Kidney (tissue), 14 donors: ENCODE measurements around the gene DACT2. TPM values are rescaled to one million over a fixed set of nuclear protein-coding genes. Genes with fewer than 3 reads are reported as not detected.
"Not testable (repeated sequence)": the region's sequence is repeated elsewhere in the genome, so short reads cannot be mapped to it uniquely, and the experiment has no call there.

Source experiments
- DNase-seq, 5 donors: peaks; one replicate each; pipeline ENCODE4 v3.0.0-alpha.2; 2013 to 2020
- FAIRE-seq: peaks from 2 replicates; lab custom pipeline; 2012; peaks lifted over from hg19 to GRCh38; lab: Jason Lieb, UNC
- H3K27ac ChIP-seq, 2 donors: one replicate each; pipeline ENCODE4 v1.7.0; 2013; ENCODE audit warnings: low read depth in 2 of 2, low read length in 2 of 2, inconsistent platforms in 1 of 2
- H3K27me3 ChIP-seq: one replicate; pipeline ENCODE4 v1.7.1; 2013; ENCODE audit warnings: low read length, inconsistent platforms; ENCODE audit not compliant: control insufficient read depth, insufficient read depth
- H3K36me3 ChIP-seq, 3 donors: one replicate each; pipeline versions ENCODE4 v1.7.0 to v1.7.1; 2013; ENCODE audit warnings: low read length in 3 of 3, control low read depth in 1 of 3, inconsistent platforms in 1 of 3; ENCODE audit not compliant: insufficient read depth in 3 of 3, control insufficient read depth in 2 of 3
- H3K4me1 ChIP-seq, 3 donors: one replicate each; pipeline versions ENCODE4 v1.7.0 to v1.7.1; 2013; ENCODE audit warnings: low read length in 3 of 3, inconsistent platforms in 1 of 3, low read depth in 1 of 3; ENCODE audit not compliant: control insufficient read depth in 2 of 3, insufficient read depth in 2 of 3
- H3K4me3 ChIP-seq, 3 donors: one replicate each; pipeline versions ENCODE4 v1.7.0 to v1.8.1; 2013; ENCODE audit warnings: low read length in 3 of 3, control low read depth in 1 of 3, inconsistent platforms in 1 of 3
- H3K9ac ChIP-seq, 3 donors: one replicate each; pipeline versions ENCODE4 v1.7.0 to v1.7.1; 2013; ENCODE audit warnings: low read length in 3 of 3, control low read depth in 1 of 3, inconsistent platforms in 1 of 3
- H3K9me3 ChIP-seq, 3 donors: one replicate each; pipeline versions ENCODE4 v1.7.0 to v1.7.1; 2013; ENCODE audit warnings: low read length in 3 of 3, control low read depth in 1 of 3, inconsistent platforms in 1 of 3; ENCODE audit not compliant: control insufficient read depth in 2 of 3, insufficient read depth in 1 of 3
- intact Hi-C: fragments of 100-400 bp; cut with DNase I; formaldehyde crosslinking; loops from one replicate; pipeline ENCODE4 v1.11.1; 2022
- polyA plus RNA-seq: library from polyadenylated mRNA; stranded (reverse); fragments of 350-450 nt; fragmentation: Illumina TruSeq; extraction: RNeasy Lipid Tissue Mini Kit (QIAGEN cat#74804); gene quantifications from one replicate; pipeline ENCODE4 v1.2.3, GENCODE V29; 2014; ENCODE audit warnings: low read depth, low replicate concordance; ENCODE audit not compliant: insufficient read depth
- total RNA-seq: library from RNA; stranded (reverse); fragmentation: NEBNext Ultra II Directional; extraction: Animal tissue kit (Norgen Biotek cat#: 25700); gene quantifications from one replicate; pipeline ENCODE4 v1.2.1, GENCODE V29; 2021
- TF ChIP-seq, protein P1 (sequence below): IDR thresholded peaks from 3 replicates; pipeline ENCODE4 v1.5.1; 2012; ENCODE audit warnings: mild to moderate bottlenecking, moderate library complexity, borderline replicate concordance; ENCODE audit not compliant: insufficient read depth; ENCODE audit errors: extremely low read depth
- donor health status: control.
- donor health status: control.
- donor health status: control.
- donor health status: control.
- donor health status: control.
- donor health status: DM: yes; HTN: yes; CAD: no.
- donor health status: Normal renal cell carcinoma (clear cell type).

DACT2 gene
- total and polyA plus RNA-seq, 2 donors from 2014 or later = 4.8 to 5.0 TPM

DNA sequence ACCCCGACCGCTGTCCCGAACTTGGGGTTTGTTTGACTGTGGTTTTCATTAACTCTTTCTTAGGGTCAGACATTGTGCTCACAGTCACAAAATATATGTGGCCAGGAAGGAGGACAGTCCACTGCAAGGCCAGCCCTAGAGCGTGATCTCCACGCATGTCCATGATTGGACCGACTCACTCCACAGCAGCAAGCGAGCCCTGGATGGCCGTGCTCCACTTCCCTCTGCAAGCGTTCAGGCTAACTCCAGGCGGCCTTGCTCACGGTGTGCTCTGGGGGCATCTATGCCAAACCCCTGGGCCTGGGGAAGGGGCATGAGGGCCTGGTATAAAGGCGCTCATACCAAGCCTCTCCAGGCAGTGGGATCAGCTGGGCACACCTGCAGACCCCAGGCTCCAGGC lies 5.6 kb downstream of the DACT2 start:
- Histone ChIP-seq H3K27me3 (no peaks in the 10 kb centered on the region), H3K9me3 (no peaks in the 10 kb centered on the region), H3K9ac (no peak overlapping the region), H3K36me3 (peaks cover 0 to 2% (median 0%) of the 10 kb centered on the region in 3 donors), H3K4me3 (peak overlapping the region in 1 of 3 donors; percentile 49), H3K27ac (peak overlapping the region; percentile 30 to 61), H3K4me1 (peaks cover 16 to 18% (median 17%) of the 10 kb centered on the region in 3 donors)
- FAIRE-seq (no peak), DNase-seq (no peak)
- intact Hi-C loops = no loop called here
- TF ChIP-seq, protein P1, sequence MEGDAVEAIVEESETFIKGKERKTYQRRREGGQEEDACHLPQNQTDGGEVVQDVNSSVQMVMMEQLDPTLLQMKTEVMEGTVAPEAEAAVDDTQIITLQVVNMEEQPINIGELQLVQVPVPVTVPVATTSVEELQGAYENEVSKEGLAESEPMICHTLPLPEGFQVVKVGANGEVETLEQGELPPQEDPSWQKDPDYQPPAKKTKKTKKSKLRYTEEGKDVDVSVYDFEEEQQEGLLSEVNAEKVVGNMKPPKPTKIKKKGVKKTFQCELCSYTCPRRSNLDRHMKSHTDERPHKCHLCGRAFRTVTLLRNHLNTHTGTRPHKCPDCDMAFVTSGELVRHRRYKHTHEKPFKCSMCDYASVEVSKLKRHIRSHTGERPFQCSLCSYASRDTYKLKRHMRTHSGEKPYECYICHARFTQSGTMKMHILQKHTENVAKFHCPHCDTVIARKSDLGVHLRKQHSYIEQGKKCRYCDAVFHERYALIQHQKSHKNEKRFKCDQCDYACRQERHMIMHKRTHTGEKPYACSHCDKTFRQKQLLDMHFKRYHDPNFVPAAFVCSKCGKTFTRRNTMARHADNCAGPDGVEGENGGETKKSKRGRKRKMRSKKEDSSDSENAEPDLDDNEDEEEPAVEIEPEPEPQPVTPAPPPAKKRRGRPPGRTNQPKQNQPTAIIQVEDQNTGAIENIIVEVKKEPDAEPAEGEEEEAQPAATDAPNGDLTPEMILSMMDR = no peak

DNA sequence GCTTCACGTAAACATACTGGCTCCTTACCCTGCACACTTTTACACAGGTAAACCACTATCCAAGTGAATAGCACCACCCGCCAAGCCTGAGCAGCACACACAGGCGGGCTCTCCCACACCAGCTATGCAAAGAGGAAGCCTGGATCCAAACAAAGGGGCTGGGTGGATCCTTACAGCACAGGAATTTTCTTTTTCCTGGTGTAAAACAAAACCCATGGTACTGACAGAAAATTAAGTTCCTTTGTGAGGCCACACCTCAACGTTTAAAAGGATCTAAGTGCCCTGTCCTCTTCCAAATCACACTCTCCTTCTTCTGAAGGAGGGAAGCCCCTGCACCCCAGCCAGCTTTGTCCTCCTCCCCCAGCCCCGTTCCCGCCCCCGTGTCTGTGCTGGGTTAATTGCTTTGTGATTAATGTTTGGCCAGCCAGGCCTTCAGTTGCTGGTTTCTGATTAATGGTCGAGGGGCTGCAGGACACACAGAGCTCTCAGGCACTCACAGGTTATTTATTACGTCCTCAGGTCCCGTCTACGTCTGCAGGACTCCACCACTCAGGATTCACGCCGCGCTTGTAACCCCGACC lies 6.1 kb downstream of the DACT2 start:
- DNase-seq (peak in 4 of 5 donors; percentile 94 to 96 (median 94)), FAIRE-seq (no peak)

DNA sequence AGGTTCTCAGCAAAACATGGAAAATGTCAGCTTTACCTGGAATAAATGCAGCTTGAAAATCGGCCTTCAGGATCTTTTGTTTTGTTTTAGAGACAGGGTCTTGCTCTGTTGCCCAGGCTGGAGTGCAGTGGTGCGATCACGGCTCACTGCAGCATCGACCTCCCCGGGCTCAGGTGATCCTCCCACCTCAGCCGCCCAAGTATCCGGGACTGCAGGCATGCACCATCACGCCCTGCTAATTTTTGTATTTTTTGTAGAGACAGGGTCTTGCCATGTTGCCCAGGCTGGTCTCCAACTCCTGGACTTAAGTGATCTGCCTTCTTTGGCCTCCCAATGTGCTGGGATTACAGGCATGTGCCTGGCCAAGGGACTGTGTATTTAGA lies 7.5 kb downstream of the DACT2 start:
- Histone ChIP-seq H3K4me3 (peak overlapping the region in 1 of 3 donors; percentile 3), H3K4me1 (peaks cover 16 to 18% (median 17%) of the 10 kb centered on the region in 3 donors)
- intact Hi-C loops, H3K9ac ChIP-seq, FAIRE-seq, H3K27ac ChIP-seq, H3K9me3 ChIP-seq, H3K27me3 ChIP-seq, H3K36me3 ChIP-seq: not testable (repeated sequence)
- peak in 1 of 5 donors; percentile 57 for DNase-seq

More for the DNA sequence above, 6.1 kb downstream of the DACT2 start:
- Histone ChIP-seq H3K9me3 (no peaks in the 10 kb centered on the region), H3K27me3 (no peaks in the 10 kb centered on the region), H3K36me3 (peaks cover 0 to 2% (median 0%) of the 10 kb centered on the region in 3 donors), H3K27ac (peak overlapping the region; percentile 30 to 61), H3K4me1 (peaks cover 16 to 18% (median 17%) of the 10 kb centered on the region in 3 donors), H3K4me3 (peak overlapping the region in 2 of 3 donors; percentile 11 to 49), H3K9ac (no peak overlapping the region)
- TF ChIP-seq, protein P1 = no peak
- intact Hi-C loops = no loop called here

- Histone ChIP-seq H3K4me3 (peak overlapping the region in 1 of 3 donors; percentile 44), H3K4me1 (peaks cover 16 to 18% (median 17%) of the 10 kb centered on the region in 3 donors), H3K27me3 (no peaks in the 10 kb centered on the region), H3K9ac (no peak overlapping the region), H3K36me3 (peaks cover 0 to 2% (median 0%) of the 10 kb centered on the region in 3 donors), H3K27ac (no peak overlapping the region), H3K9me3 (no peaks in the 10 kb centered on the region)
- intact Hi-C loops = no loop called here
- DNase-seq (no peak), FAIRE-seq (no peak)
- TF ChIP-seq, protein P1 = no peak
Measured at GRCh38 chr6:168311410-168312124, 8.0 kb downstream of the DACT2 start.
